Esophagus squamous epithelium (tissue), 4 donors: ENCODE data around the gene OR52E6. TPM values are rescaled to one million over a fixed set of nuclear protein-coding genes. Genes with fewer than 3 reads are reported as not detected.

ENCODE experiments used
- total RNA-seq, 4 donors: library from RNA; depleted of rRNA; stranded (reverse); fragments of >200 nt; gene quantifications; one replicate each; pipeline ENCODE4 v1.1.0, GENCODE V29; 2016

OR52E6 gene
- total RNA-seq, 4 donors from 2014 or later = not detected

Other genes starting within 250 kb of the OR52E6 start
- gene TRIM6, start 245.3 kb downstream of the OR52E6 start, total RNA-seq = 1 to 10 TPM; 1.7 to 9.9 (median 6.4) TPM
- 1 to 10 TPM; 2.9 to 7.4 (median 6.2) TPM for gene TRIM34, start 216.9 kb downstream of the OR52E6 start, total RNA-seq
- gene TRIM5, start 156.8 kb downstream of the OR52E6 start, total RNA-seq = 10 to 100 TPM; 12.6 to 15.7 (median 14.9) TPM
- gene TRIM22, start 152.1 kb downstream of the OR52E6 start, total RNA-seq = 10 to 100 TPM; 16.0 to 51.9 (median 32.1) TPM
- gene OR56B1, start 105.4 kb downstream of the OR52E6 start, total RNA-seq = not detected
- gene OR52N4, start 87.7 kb downstream of the OR52E6 start, total RNA-seq = not detected
- gene OR52N5, start 58.5 kb downstream of the OR52E6 start, total RNA-seq = not detected
- gene OR52N1, start 50.6 kb downstream of the OR52E6 start, total RNA-seq = not detected
- not detected for gene OR52N2, start 33.0 kb downstream of the OR52E6 start, total RNA-seq
- gene OR52E8, start 15.8 kb upstream of the OR52E6 start, total RNA-seq = not detected
- gene OR52E4, start 38.7 kb upstream of the OR52E6 start, total RNA-seq = not detected
- not detected for gene OR52E5, start 51.3 kb upstream of the OR52E6 start, total RNA-seq
- not detected for gene OR56A3, start 100.4 kb upstream of the OR52E6 start, total RNA-seq
- gene OR56A5, start 126.6 kb upstream of the OR52E6 start, total RNA-seq = not detected
- gene OR52L1, start 145.1 kb upstream of the OR52E6 start, total RNA-seq = not detected
- gene OR56A4, start 165.0 kb upstream of the OR52E6 start, total RNA-seq = not detected
- not detected for gene OR56A1, start 188.9 kb upstream of the OR52E6 start, total RNA-seq